H1 (cell line): ENCODE data around the gene GOLGA7B. TPM values are rescaled to one million over a fixed set of nuclear protein-coding genes. Genes with fewer than 3 reads are reported as not detected.

ENCODE experiments used
- CTCF ChIA-PET: fragments of 300-600 bp; sonication (Branson Sonifier 250); formaldehyde crosslinking; loops from one replicate; lab custom pipeline; 2021; ENCODE audit not compliant: partially characterized antibody; lab: Charles Lee
- POLR2A ChIA-PET: fragments of 300-600 bp; sonication (Branson Sonifier 250); formaldehyde crosslinking; loops from one replicate; lab custom pipeline; 2021; ENCODE audit warnings: inconsistent platforms; ENCODE audit not compliant: partially characterized antibody; lab: Charles Lee
- DNase-seq, 2 experiments: peaks; one replicate each; pipeline versions ENCODE4 v3.0.0 to v3.0.0-alpha.2; 2010 to 2022; ENCODE audit warnings: low spot score in 2 of 2, low read depth in 1 of 2, mixed read lengths in 1 of 2
- FAIRE-seq: peaks from 2 replicates; lab custom pipeline; 2011; peaks lifted over from hg19 to GRCh38; lab: Jason Lieb, UNC
- H2AFZ ChIP-seq: 2 replicates; pipeline ENCODE4 v1.8.1; 2012; ENCODE audit warnings: low read length, inconsistent platforms
- H2AK5ac ChIP-seq: 2 replicates; pipeline ENCODE4 v1.6.1; 2013; ENCODE audit warnings: low read depth, low read length
- H2BK120ac ChIP-seq: replicated peaks from 2 replicates; pipeline ENCODE3; 2013; ENCODE audit warnings: low read depth, low read length, inconsistent platforms
- H2BK12ac ChIP-seq: 2 replicates; pipeline ENCODE4 v1.6.1; 2013; ENCODE audit warnings: low read depth, low read length
- H2BK15ac ChIP-seq: 2 replicates; pipeline ENCODE4 v1.6.1; 2013; ENCODE audit warnings: low read length
- H2BK20ac ChIP-seq: 2 replicates; pipeline ENCODE4 v1.6.1; 2013; ENCODE audit warnings: low read length
- H2BK5ac ChIP-seq: 2 replicates; pipeline ENCODE4 v1.6.1; 2013; ENCODE audit warnings: low read depth, low read length
- H3K14ac ChIP-seq: 2 replicates; pipeline ENCODE4 v1.6.1; 2013; ENCODE audit warnings: inconsistent platforms; ENCODE audit not compliant: insufficient read length
- H3K18ac ChIP-seq: 2 replicates; pipeline ENCODE4 v1.6.1; 2013; ENCODE audit warnings: low read length; ENCODE audit errors: extremely low read depth
- H3K23ac ChIP-seq: 2 replicates; pipeline ENCODE4 v1.6.1; 2013; ENCODE audit warnings: inconsistent platforms; ENCODE audit not compliant: insufficient read length
- H3K23me2 ChIP-seq: 2 replicates; pipeline ENCODE4 v1.6.1; 2013; ENCODE audit warnings: low read depth, low read length
- H3K27ac ChIP-seq: 2 replicates; pipeline ENCODE4 v1.6.1; 2011; ENCODE audit warnings: low read depth, low read length, inconsistent platforms
- H3K27me3 ChIP-seq, 4 experiments: replicated peaks in 1 of 4; 1 replicate in 1 of 4; 2 replicates in 3 of 4; pipeline versions ENCODE4 v1.6.1 to v1.8.1; 2011 to 2013; ENCODE audit warnings: low read length in 3 of 4, mild to moderate bottlenecking in 3 of 4, inconsistent platforms in 2 of 4, mixed read lengths in 2 of 4, moderate library complexity in 1 of 4; ENCODE audit not compliant: control insufficient read depth in 3 of 4, insufficient read depth in 3 of 4; ENCODE audit errors: extremely low read depth in 1 of 4
- H3K36me3 ChIP-seq, 4 experiments: 2 replicates each; pipeline versions ENCODE4 v1.6.1 to v1.8.1; 2011 to 2013; ENCODE audit warnings: mild to moderate bottlenecking in 4 of 4, low read length in 3 of 4, moderate library complexity in 2 of 4, control low read depth in 1 of 4, inconsistent platforms in 1 of 4; ENCODE audit not compliant: insufficient read depth in 4 of 4, control insufficient read depth in 2 of 4
- H3K4ac ChIP-seq: replicated peaks from 2 replicates; pipeline ENCODE3; 2013; ENCODE audit warnings: low read length, low read depth, mixed read lengths, inconsistent platforms; ENCODE audit not compliant: insufficient read length
- H3K4me1 ChIP-seq, 4 experiments: replicated peaks in 1 of 4; 1 replicate in 1 of 4; 2 replicates in 3 of 4; pipeline versions ENCODE4 v1.6.1 to v1.8.1; 2011 to 2013; ENCODE audit warnings: low read length in 3 of 4, inconsistent platforms in 2 of 4, mixed read lengths in 1 of 4; ENCODE audit not compliant: insufficient read depth in 4 of 4, control insufficient read depth in 3 of 4
- H3K4me2 ChIP-seq, 2 experiments: 2 replicates each; pipeline versions ENCODE4 v1.6.1 to v1.8.1; 2011 to 2013; ENCODE audit warnings: low read depth in 2 of 2, low read length in 2 of 2, control low read depth in 1 of 2, inconsistent platforms in 1 of 2, mild to moderate bottlenecking in 1 of 2; ENCODE audit not compliant: insufficient read depth in 1 of 2
- H3K4me3 ChIP-seq, 4 experiments: fragments of 200-600, 300-600 bp in 1 of 4; sonication (generic), shearing (Covaris generic), sonication (Bioruptor Twin) in 1 of 4; 2 replicates each; pipeline versions ENCODE4 v1.5.1 to v1.8.1; 2011 to 2016; ENCODE audit warnings: low read length in 4 of 4, low read depth in 3 of 4, control low read depth in 2 of 4, inconsistent platforms in 2 of 4, mild to moderate bottlenecking in 2 of 4, mixed read lengths in 1 of 4, moderate library complexity in 1 of 4; ENCODE audit not compliant: insufficient read depth in 2 of 4; ENCODE audit errors: extremely low read depth in 1 of 4
- H3K56ac ChIP-seq: replicated peaks from 2 replicates; pipeline ENCODE3; 2013; ENCODE audit warnings: low read depth, mild to moderate bottlenecking, mixed read lengths, low read length, inconsistent platforms; ENCODE audit not compliant: insufficient read length
- H3K79me1 ChIP-seq: 2 replicates; pipeline ENCODE4 v1.6.1; 2013; ENCODE audit warnings: low read depth, low read length, control low read depth
- H3K79me2 ChIP-seq, 2 experiments: 2 replicates each; pipeline versions ENCODE4 v1.6.1 to v1.8.1; 2012 to 2013; ENCODE audit warnings: low read length in 2 of 2, mild to moderate bottlenecking in 2 of 2, inconsistent platforms in 1 of 2; ENCODE audit not compliant: insufficient read depth in 2 of 2, control insufficient read depth in 1 of 2
- H3K9ac ChIP-seq, 4 experiments: replicated peaks in 1 of 4; 1 replicate in 1 of 4; 2 replicates in 3 of 4; pipeline versions ENCODE4 v1.6.1 to v1.8.1; 2011 to 2013; ENCODE audit warnings: low read depth in 3 of 4, low read length in 3 of 4, control low read depth in 2 of 4, mild to moderate bottlenecking in 2 of 4, moderate library complexity in 2 of 4, inconsistent platforms in 1 of 4; ENCODE audit errors: extremely low read depth in 1 of 4
- H3K9me3 ChIP-seq, 2 experiments: 2 replicates each; pipeline versions ENCODE4 v1.6.1 to v1.8.1; 2012 to 2013; ENCODE audit warnings: mild to moderate bottlenecking in 2 of 2, moderate library complexity in 2 of 2, control low read depth in 1 of 2, inconsistent platforms in 1 of 2, low read depth in 1 of 2, low read length in 1 of 2, mixed read lengths in 1 of 2; ENCODE audit not compliant: insufficient read depth in 2 of 2
- H4K20me1 ChIP-seq, 2 experiments: replicated peaks in 1 of 2; 2 replicates each; pipeline versions ENCODE3 to v1.8.1; 2011 to 2013; ENCODE audit warnings: inconsistent platforms in 2 of 2, low read length in 2 of 2, mild to moderate bottlenecking in 1 of 2; ENCODE audit not compliant: insufficient read depth in 2 of 2, control insufficient read depth in 1 of 2
- H4K5ac ChIP-seq: 2 replicates; pipeline ENCODE4 v1.6.1; 2013; ENCODE audit warnings: low read length, low read depth, mixed read lengths, inconsistent platforms; ENCODE audit not compliant: insufficient read length
- H4K8ac ChIP-seq: 2 replicates; pipeline ENCODE4 v1.8.0; 2013; ENCODE audit warnings: mild to moderate bottlenecking, moderate library complexity, low read length, inconsistent platforms; ENCODE audit not compliant: insufficient read depth; ENCODE audit errors: extremely low read depth
- H4K91ac ChIP-seq: replicated peaks from 2 replicates; pipeline ENCODE3; 2013; ENCODE audit warnings: low read length, mixed read lengths, inconsistent platforms; ENCODE audit not compliant: insufficient read length
- EZH2 ChIP-seq: fragments of 200-600 bp; sonication (generic); IDR thresholded peaks from 2 replicates; pipeline ENCODE4 v1.7.1; 2012; ENCODE audit warnings: low read depth, mild to moderate bottlenecking, moderate library complexity, low read length, inconsistent platforms; ENCODE audit not compliant: severe bottlenecking
- JUND ChIP-seq: IDR thresholded peaks from 2 replicates; pipeline ENCODE4 v1.6.1; 2011; ENCODE audit warnings: mild to moderate bottlenecking, improper control_type of control experiment, low read length
- MAFK ChIP-seq: IDR thresholded peaks from 2 replicates; pipeline ENCODE4 v1.6.1; 2012; ENCODE audit warnings: low read depth, mild to moderate bottlenecking, improper control_type of control experiment, low read length
- RFX5 ChIP-seq: IDR thresholded peaks from 2 replicates; pipeline ENCODE4 v1.6.1; 2011; ENCODE audit warnings: low read depth, low read length, improper control_type of control experiment, borderline replicate concordance
- WGBS, 2 experiments: shearing (Covaris generic) in 1 of 2; methylation state at CpG; one replicate each; pipeline versions ENCODE4 v1.1.6 to v1.1.7; 2013 to 2015; ENCODE audit warnings: low lambda C conversion rate in 2 of 2, mixed read lengths in 2 of 2, inconsistent platforms in 1 of 2, low coverage in 1 of 2, missing lambda C conversion rate in 1 of 2; ENCODE audit not compliant: insufficient replicate concordance in 2 of 2, insufficient coverage in 1 of 2, insufficient read length in 1 of 2; ENCODE audit errors: extremely low coverage in 1 of 2, missing lambda C conversion rate in 1 of 2; 5-methylcytosine and 5-hydroxymethylcytosine counted together
- polyA plus RNA-seq, 7 experiments: library from polyadenylated mRNA; depleted of rRNA in 3 of 7; stranded (reverse) in 5 of 7; unstranded in 2 of 7; fragments of >200 nt in 5 of 7; fragments of 200-250 nt in 2 of 7; gene quantifications; 1 replicate in 5 of 7; 2 replicates in 1 of 7; 4 replicates in 1 of 7; pipeline versions ENCODE4 v1.2.1 to v1.2.3, GENCODE V29; 2011 to 2013; ENCODE audit warnings: missing spikeins in 2 of 7, mixed read lengths in 2 of 7
- total RNA-seq: library from RNA; stranded (reverse); fragmentation: NEBNext Ultra II Directional; extraction: Animal tissue kit (Norgen Biotek cat#: 25700); gene quantifications from 2 replicates; pipeline ENCODE4 v1.2.1, GENCODE V29; 2021
- TF ChIP-seq, protein P1 (sequence below), 3 experiments: IDR thresholded peaks; 1 replicate in 2 of 3; 2 replicates in 1 of 3; pipeline versions ENCODE4 v1.5.1 to v1.6.1; 2011; ENCODE audit warnings: low read length in 3 of 3, mild to moderate bottlenecking in 3 of 3, inconsistent platforms in 2 of 3, low read depth in 1 of 3, moderate library complexity in 1 of 3; ENCODE audit not compliant: insufficient read depth in 1 of 3; ENCODE audit errors: control extremely low read depth in 1 of 3

The GOLGA7B gene
- total and polyA plus RNA-seq, 2 of the 8 experiments (the other 6 are each of a cell fraction or from before 2014, with no cell fraction given): 0.04 to 0.14 TPM

DNA sequence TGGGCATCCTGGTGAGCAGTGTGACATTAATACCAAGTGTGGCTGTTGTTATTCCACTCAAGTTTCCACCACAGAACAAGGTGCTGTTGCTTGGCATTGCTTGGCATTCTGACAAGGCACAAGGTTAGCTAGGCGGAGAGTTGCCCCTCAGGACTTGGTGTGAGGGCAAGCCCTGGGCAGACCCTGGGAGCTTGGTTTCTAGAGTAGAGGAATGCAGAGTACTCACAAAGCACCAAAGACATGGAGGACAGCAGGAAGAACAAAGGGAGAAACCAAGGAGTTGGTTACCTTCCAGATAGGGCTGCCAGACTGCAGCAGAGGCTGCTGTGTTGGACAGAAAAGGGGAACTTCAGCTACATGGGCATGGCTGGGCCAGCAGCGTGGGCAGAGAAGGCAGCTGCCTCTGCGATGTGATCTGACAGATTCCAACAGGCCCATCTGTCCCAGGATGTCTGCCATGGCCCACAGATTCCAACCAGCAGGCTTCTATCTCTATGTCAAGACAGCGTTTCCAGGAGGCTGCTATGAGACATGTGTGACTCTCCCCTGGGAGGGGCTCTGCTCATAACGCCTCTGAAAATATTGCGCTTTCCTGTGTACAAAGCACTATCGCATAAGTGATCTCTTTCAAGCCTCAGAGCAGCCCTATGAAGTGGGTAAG is 1.8 kb downstream of the GOLGA7B start:
- Histone ChIP-seq H3K4me3 (no peak overlapping the region), H3K56ac (no peak overlapping the region), H2BK15ac (no peak overlapping the region), H3K4me2 (no peak overlapping the region), H3K9me3 (no peaks in the 10 kb centered on the region), H3K79me1 (no peaks in the 10 kb centered on the region), H2BK5ac (no peak overlapping the region), H3K9ac (no peak overlapping the region), H4K5ac (no peak overlapping the region), H3K23ac (no peak overlapping the region), H4K20me1 (peaks cover 0 to 3% of the 10 kb centered on the region in 2 experiments), H2BK12ac (no peak overlapping the region), H2AFZ (no peak overlapping the region), H3K4me1 (peaks cover 0 to 4% (median under 1%) of the 10 kb centered on the region in 4 experiments; a peak in 6 of 7 replicates), H2BK120ac (no peak overlapping the region), H4K8ac (no peak overlapping the region), H3K36me3 (no peaks in the 10 kb centered on the region), H3K4ac (no peak overlapping the region), H3K27me3 (peaks cover 0 to 25% (median 14%) of the 10 kb centered on the region in 4 experiments; a peak in 6 of 7 replicates), H3K79me2 (no peaks in the 10 kb centered on the region), H3K27ac (no peak overlapping the region), H4K91ac (no peak overlapping the region), H2BK20ac (no peak overlapping the region), H2AK5ac (no peak overlapping the region), H3K14ac (no peak overlapping the region), H3K23me2 (peaks cover 1% of the 10 kb centered on the region; the same call in 1 of the 2 replicates), H3K18ac (no peak overlapping the region)
- TF ChIP-seq, protein P1, sequence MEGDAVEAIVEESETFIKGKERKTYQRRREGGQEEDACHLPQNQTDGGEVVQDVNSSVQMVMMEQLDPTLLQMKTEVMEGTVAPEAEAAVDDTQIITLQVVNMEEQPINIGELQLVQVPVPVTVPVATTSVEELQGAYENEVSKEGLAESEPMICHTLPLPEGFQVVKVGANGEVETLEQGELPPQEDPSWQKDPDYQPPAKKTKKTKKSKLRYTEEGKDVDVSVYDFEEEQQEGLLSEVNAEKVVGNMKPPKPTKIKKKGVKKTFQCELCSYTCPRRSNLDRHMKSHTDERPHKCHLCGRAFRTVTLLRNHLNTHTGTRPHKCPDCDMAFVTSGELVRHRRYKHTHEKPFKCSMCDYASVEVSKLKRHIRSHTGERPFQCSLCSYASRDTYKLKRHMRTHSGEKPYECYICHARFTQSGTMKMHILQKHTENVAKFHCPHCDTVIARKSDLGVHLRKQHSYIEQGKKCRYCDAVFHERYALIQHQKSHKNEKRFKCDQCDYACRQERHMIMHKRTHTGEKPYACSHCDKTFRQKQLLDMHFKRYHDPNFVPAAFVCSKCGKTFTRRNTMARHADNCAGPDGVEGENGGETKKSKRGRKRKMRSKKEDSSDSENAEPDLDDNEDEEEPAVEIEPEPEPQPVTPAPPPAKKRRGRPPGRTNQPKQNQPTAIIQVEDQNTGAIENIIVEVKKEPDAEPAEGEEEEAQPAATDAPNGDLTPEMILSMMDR (IDR thresholded peaks at IDR 0.05; ENCODE audit: control extremely low read depth in 1 of 3, insufficient read depth in 1 of 3, low read depth in 1 of 3, low read length in 3 of 3): no peak
- TF ChIP-seq RFX5: no peak
- TF ChIP-seq MAFK: no peak
- TF ChIP-seq EZH2: no peak
- TF ChIP-seq JUND: no peak
- DNase-seq: no peak
- ChIA-PET POLR2A (interaction anchor here (1.0 to 1.3 kb wide), 3 partner anchors 12 to 115 kb away, joined by 3 read pairs; partner anchors contain the start of gene ZFYVE27), CTCF (interaction anchor here (0.7 to 1.3 kb wide), 3 partner anchors 9 to 44 kb away, joined by 3 read pairs; no protein-coding TSS in a partner anchor)
- WGBS, 2 experiments: 85% methylated on average over 7 of the region's 7 CpGs; no CpG with 5 or more reads in 1 of the 2 experiments
- no peak for FAIRE-seq
